H1 (cell line): ENCODE data around the gene NPHP4. TPM values are rescaled to one million over a fixed set of nuclear protein-coding genes. Genes with fewer than 3 reads are reported as not detected.

ENCODE experiments used
- CTCF ChIA-PET: fragments of 300-600 bp; sonication (Branson Sonifier 250); formaldehyde crosslinking; loops from one replicate; lab custom pipeline; 2021; ENCODE audit not compliant: partially characterized antibody; lab: Charles Lee
- POLR2A ChIA-PET: fragments of 300-600 bp; sonication (Branson Sonifier 250); formaldehyde crosslinking; loops from one replicate; lab custom pipeline; 2021; ENCODE audit warnings: inconsistent platforms; ENCODE audit not compliant: partially characterized antibody; lab: Charles Lee
- DNase-seq, 2 experiments: peaks; one replicate each; pipeline versions ENCODE4 v3.0.0 to v3.0.0-alpha.2; 2010 to 2022; ENCODE audit warnings: low spot score in 2 of 2, low read depth in 1 of 2, mixed read lengths in 1 of 2
- FAIRE-seq: peaks from 2 replicates; lab custom pipeline; 2011; peaks lifted over from hg19 to GRCh38; lab: Jason Lieb, UNC
- H2AFZ ChIP-seq: 2 replicates; pipeline ENCODE4 v1.8.1; 2012; ENCODE audit warnings: low read length, inconsistent platforms
- H2AK5ac ChIP-seq: 2 replicates; pipeline ENCODE4 v1.6.1; 2013; ENCODE audit warnings: low read depth, low read length
- H2BK120ac ChIP-seq: replicated peaks from 2 replicates; pipeline ENCODE3; 2013; ENCODE audit warnings: low read depth, low read length, inconsistent platforms
- H2BK12ac ChIP-seq: 2 replicates; pipeline ENCODE4 v1.6.1; 2013; ENCODE audit warnings: low read depth, low read length
- H2BK15ac ChIP-seq: 2 replicates; pipeline ENCODE4 v1.6.1; 2013; ENCODE audit warnings: low read length
- H2BK20ac ChIP-seq: 2 replicates; pipeline ENCODE4 v1.6.1; 2013; ENCODE audit warnings: low read length
- H2BK5ac ChIP-seq: 2 replicates; pipeline ENCODE4 v1.6.1; 2013; ENCODE audit warnings: low read depth, low read length
- H3K14ac ChIP-seq: 2 replicates; pipeline ENCODE4 v1.6.1; 2013; ENCODE audit warnings: inconsistent platforms; ENCODE audit not compliant: insufficient read length
- H3K18ac ChIP-seq: 2 replicates; pipeline ENCODE4 v1.6.1; 2013; ENCODE audit warnings: low read length; ENCODE audit errors: extremely low read depth
- H3K23ac ChIP-seq: 2 replicates; pipeline ENCODE4 v1.6.1; 2013; ENCODE audit warnings: inconsistent platforms; ENCODE audit not compliant: insufficient read length
- H3K23me2 ChIP-seq: 2 replicates; pipeline ENCODE4 v1.6.1; 2013; ENCODE audit warnings: low read depth, low read length
- H3K27ac ChIP-seq: 2 replicates; pipeline ENCODE4 v1.6.1; 2011; ENCODE audit warnings: low read depth, low read length, inconsistent platforms
- H3K27me3 ChIP-seq, 4 experiments: replicated peaks in 1 of 4; 1 replicate in 1 of 4; 2 replicates in 3 of 4; pipeline versions ENCODE4 v1.6.1 to v1.8.1; 2011 to 2013; ENCODE audit warnings: low read length in 3 of 4, mild to moderate bottlenecking in 3 of 4, inconsistent platforms in 2 of 4, mixed read lengths in 2 of 4, moderate library complexity in 1 of 4; ENCODE audit not compliant: control insufficient read depth in 3 of 4, insufficient read depth in 3 of 4; ENCODE audit errors: extremely low read depth in 1 of 4
- H3K36me3 ChIP-seq, 4 experiments: 2 replicates each; pipeline versions ENCODE4 v1.6.1 to v1.8.1; 2011 to 2013; ENCODE audit warnings: mild to moderate bottlenecking in 4 of 4, low read length in 3 of 4, moderate library complexity in 2 of 4, control low read depth in 1 of 4, inconsistent platforms in 1 of 4; ENCODE audit not compliant: insufficient read depth in 4 of 4, control insufficient read depth in 2 of 4
- H3K4ac ChIP-seq: replicated peaks from 2 replicates; pipeline ENCODE3; 2013; ENCODE audit warnings: low read length, low read depth, mixed read lengths, inconsistent platforms; ENCODE audit not compliant: insufficient read length
- H3K4me1 ChIP-seq, 4 experiments: replicated peaks in 1 of 4; 1 replicate in 1 of 4; 2 replicates in 3 of 4; pipeline versions ENCODE4 v1.6.1 to v1.8.1; 2011 to 2013; ENCODE audit warnings: low read length in 3 of 4, inconsistent platforms in 2 of 4, mixed read lengths in 1 of 4; ENCODE audit not compliant: insufficient read depth in 4 of 4, control insufficient read depth in 3 of 4
- H3K4me2 ChIP-seq, 2 experiments: 2 replicates each; pipeline versions ENCODE4 v1.6.1 to v1.8.1; 2011 to 2013; ENCODE audit warnings: low read depth in 2 of 2, low read length in 2 of 2, control low read depth in 1 of 2, inconsistent platforms in 1 of 2, mild to moderate bottlenecking in 1 of 2; ENCODE audit not compliant: insufficient read depth in 1 of 2
- H3K4me3 ChIP-seq, 4 experiments: fragments of 200-600, 300-600 bp in 1 of 4; sonication (generic), shearing (Covaris generic), sonication (Bioruptor Twin) in 1 of 4; 2 replicates each; pipeline versions ENCODE4 v1.5.1 to v1.8.1; 2011 to 2016; ENCODE audit warnings: low read length in 4 of 4, low read depth in 3 of 4, control low read depth in 2 of 4, inconsistent platforms in 2 of 4, mild to moderate bottlenecking in 2 of 4, mixed read lengths in 1 of 4, moderate library complexity in 1 of 4; ENCODE audit not compliant: insufficient read depth in 2 of 4; ENCODE audit errors: extremely low read depth in 1 of 4
- H3K56ac ChIP-seq: replicated peaks from 2 replicates; pipeline ENCODE3; 2013; ENCODE audit warnings: low read depth, mild to moderate bottlenecking, mixed read lengths, low read length, inconsistent platforms; ENCODE audit not compliant: insufficient read length
- H3K79me1 ChIP-seq: 2 replicates; pipeline ENCODE4 v1.6.1; 2013; ENCODE audit warnings: low read depth, low read length, control low read depth
- H3K79me2 ChIP-seq, 2 experiments: 2 replicates each; pipeline versions ENCODE4 v1.6.1 to v1.8.1; 2012 to 2013; ENCODE audit warnings: low read length in 2 of 2, mild to moderate bottlenecking in 2 of 2, inconsistent platforms in 1 of 2; ENCODE audit not compliant: insufficient read depth in 2 of 2, control insufficient read depth in 1 of 2
- H3K9ac ChIP-seq, 4 experiments: replicated peaks in 1 of 4; 1 replicate in 1 of 4; 2 replicates in 3 of 4; pipeline versions ENCODE4 v1.6.1 to v1.8.1; 2011 to 2013; ENCODE audit warnings: low read depth in 3 of 4, low read length in 3 of 4, control low read depth in 2 of 4, mild to moderate bottlenecking in 2 of 4, moderate library complexity in 2 of 4, inconsistent platforms in 1 of 4; ENCODE audit errors: extremely low read depth in 1 of 4
- H3K9me3 ChIP-seq, 2 experiments: 2 replicates each; pipeline versions ENCODE4 v1.6.1 to v1.8.1; 2012 to 2013; ENCODE audit warnings: mild to moderate bottlenecking in 2 of 2, moderate library complexity in 2 of 2, control low read depth in 1 of 2, inconsistent platforms in 1 of 2, low read depth in 1 of 2, low read length in 1 of 2, mixed read lengths in 1 of 2; ENCODE audit not compliant: insufficient read depth in 2 of 2
- H4K20me1 ChIP-seq, 2 experiments: replicated peaks in 1 of 2; 2 replicates each; pipeline versions ENCODE3 to v1.8.1; 2011 to 2013; ENCODE audit warnings: inconsistent platforms in 2 of 2, low read length in 2 of 2, mild to moderate bottlenecking in 1 of 2; ENCODE audit not compliant: insufficient read depth in 2 of 2, control insufficient read depth in 1 of 2
- H4K5ac ChIP-seq: 2 replicates; pipeline ENCODE4 v1.6.1; 2013; ENCODE audit warnings: low read length, low read depth, mixed read lengths, inconsistent platforms; ENCODE audit not compliant: insufficient read length
- H4K8ac ChIP-seq: 2 replicates; pipeline ENCODE4 v1.8.0; 2013; ENCODE audit warnings: mild to moderate bottlenecking, moderate library complexity, low read length, inconsistent platforms; ENCODE audit not compliant: insufficient read depth; ENCODE audit errors: extremely low read depth
- H4K91ac ChIP-seq: replicated peaks from 2 replicates; pipeline ENCODE3; 2013; ENCODE audit warnings: low read length, mixed read lengths, inconsistent platforms; ENCODE audit not compliant: insufficient read length
- CBX5 ChIP-seq: fragments of 300-800, 300-1000 bp; sonication (generic); IDR thresholded peaks from 2 replicates; pipeline ENCODE4 v1.7.1; 2016; ENCODE audit warnings: antibody characterized with exemption, low read length, low read depth
- EGR1 ChIP-seq: IDR thresholded peaks from 2 replicates; pipeline ENCODE4 v1.6.1; 2011; ENCODE audit warnings: low read depth, low read length, borderline replicate concordance
- HDAC2 ChIP-seq, 2 experiments: fragments of 300-600 bp in 1 of 2; sonication (generic) in 1 of 2; IDR thresholded peaks; 2 replicates each; pipeline ENCODE4 v1.6.1; 2011 to 2012; ENCODE audit warnings: low read depth in 2 of 2, low read length in 2 of 2, mild to moderate bottlenecking in 2 of 2, moderate library complexity in 2 of 2, borderline replicate concordance in 1 of 2, inconsistent platforms in 1 of 2
- HDAC6 ChIP-seq: IDR thresholded peaks from one replicate; pipeline ENCODE4 v1.7.1; 2012; ENCODE audit warnings: low read depth, mild to moderate bottlenecking, inconsistent platforms, low read length, moderate library complexity
- JUN ChIP-seq: IDR thresholded peaks from 2 replicates; pipeline ENCODE4 v1.6.1; 2011; ENCODE audit warnings: low read depth, mild to moderate bottlenecking, improper control_type of control experiment, low read length
- KDM4A ChIP-seq: IDR thresholded peaks from one replicate; pipeline ENCODE4 v1.7.1; 2012; ENCODE audit warnings: low read depth, mild to moderate bottlenecking, moderate library complexity, low read length, inconsistent platforms; ENCODE audit not compliant: severe bottlenecking
- MAX ChIP-seq: IDR thresholded peaks from 2 replicates; pipeline ENCODE4 v1.6.1; 2012; ENCODE audit warnings: inconsistent platforms
- POLR2AphosphoS5 ChIP-seq: IDR thresholded peaks from 2 replicates; pipeline ENCODE4 v1.6.1; 2011; ENCODE audit warnings: low read depth, low read length
- SAP30 ChIP-seq: fragments of 300-600 bp; sonication (generic); IDR thresholded peaks from 2 replicates; pipeline ENCODE4 v1.7.1; 2012; ENCODE audit warnings: low read length, moderate library complexity, mild to moderate bottlenecking, inconsistent platforms; ENCODE audit not compliant: insufficient read depth, insufficient replicate concordance
- SIRT6 ChIP-seq: IDR thresholded peaks from one replicate; pipeline ENCODE4 v1.7.1; 2012; ENCODE audit warnings: low read length, inconsistent platforms
- SIX5 ChIP-seq: IDR thresholded peaks from 2 replicates; pipeline ENCODE4 v1.6.1; 2011; ENCODE audit warnings: mild to moderate bottlenecking, low read depth, low read length
- SP2 ChIP-seq: IDR thresholded peaks from 2 replicates; pipeline ENCODE4 v1.6.1; 2012; ENCODE audit warnings: mild to moderate bottlenecking, low read length, inconsistent platforms
- SP4 ChIP-seq: IDR thresholded peaks from 2 replicates; pipeline ENCODE4 v1.6.1; 2012; ENCODE audit warnings: low read length, inconsistent platforms
- TAF7 ChIP-seq: optimal IDR thresholded peaks from 2 replicates; pipeline ENCODE3; 2011; ENCODE audit warnings: low read depth, mild to moderate bottlenecking, inconsistent platforms, low read length, moderate library complexity, borderline replicate concordance
- WGBS, 2 experiments: shearing (Covaris generic) in 1 of 2; methylation state at CpG; one replicate each; pipeline versions ENCODE4 v1.1.6 to v1.1.7; 2013 to 2015; ENCODE audit warnings: low lambda C conversion rate in 2 of 2, mixed read lengths in 2 of 2, inconsistent platforms in 1 of 2, low coverage in 1 of 2, missing lambda C conversion rate in 1 of 2; ENCODE audit not compliant: insufficient replicate concordance in 2 of 2, insufficient coverage in 1 of 2, insufficient read length in 1 of 2; ENCODE audit errors: extremely low coverage in 1 of 2, missing lambda C conversion rate in 1 of 2; 5-methylcytosine and 5-hydroxymethylcytosine counted together
- polyA plus RNA-seq, 7 experiments: library from polyadenylated mRNA; depleted of rRNA in 3 of 7; stranded (reverse) in 5 of 7; unstranded in 2 of 7; fragments of >200 nt in 5 of 7; fragments of 200-250 nt in 2 of 7; gene quantifications; 1 replicate in 5 of 7; 2 replicates in 1 of 7; 4 replicates in 1 of 7; pipeline versions ENCODE4 v1.2.1 to v1.2.3, GENCODE V29; 2011 to 2013; ENCODE audit warnings: missing spikeins in 2 of 7, mixed read lengths in 2 of 7
- total RNA-seq: library from RNA; stranded (reverse); fragmentation: NEBNext Ultra II Directional; extraction: Animal tissue kit (Norgen Biotek cat#: 25700); gene quantifications from 2 replicates; pipeline ENCODE4 v1.2.1, GENCODE V29; 2021

NPHP4 gene
- total and polyA plus RNA-seq, 2 of the 8 experiments (the other 6 are each of a cell fraction or from before 2014, with no cell fraction given) = 5.8 to 14.0 TPM

GRCh38 chr1:5921129-5921528, 71.1 kb downstream of the NPHP4 start:
- Histone ChIP-seq H3K4me3 (no peak overlapping the region), H2AK5ac (no peak overlapping the region), H3K9ac (no peak overlapping the region), H2BK120ac (no peak overlapping the region), H3K18ac (no peak overlapping the region), H3K23me2 (no peaks in the 10 kb centered on the region), H2BK5ac (no peak overlapping the region), H3K4ac (no peak overlapping the region), H3K56ac (no peak overlapping the region), H3K14ac (no peak overlapping the region), H2BK15ac (no peak overlapping the region), H3K4me2 (no peak overlapping the region), H2BK20ac (no peak overlapping the region), H3K79me1 (no peaks in the 10 kb centered on the region), H3K27ac (no peak overlapping the region), H3K4me1 (no peaks in the 10 kb centered on the region), H3K23ac (no peak overlapping the region), H2AFZ (no peak overlapping the region), H4K20me1 (peaks cover 0 to 1% of the 10 kb centered on the region in 2 experiments), H4K91ac (no peak overlapping the region), H4K8ac (no peak overlapping the region), H4K5ac (no peak overlapping the region), H3K36me3 (no peaks in the 10 kb centered on the region), H3K27me3 (no peaks in the 10 kb centered on the region), H3K79me2 (no peaks in the 10 kb centered on the region), H2BK12ac (no peak overlapping the region), H3K9me3 (no peaks in the 10 kb centered on the region)
- DNase-seq (no peak), FAIRE-seq (no peak)
- ChIA-PET CTCF (interaction anchor here (0.8 kb wide), 1 partner anchor 28 kb away, joined by 3 read pairs; no protein-coding TSS in a partner anchor), POLR2A (no interaction called here)
- WGBS, 2 experiments = 94% methylated on average over 7 of the region's 7 CpGs; no CpG with 5 or more reads in 1 of the 2 experiments
- TF ChIP-seq POLR2AphosphoS5 (no peak), SP2 (no peak), SP4 (no peak), KDM4A (no peak), MAX (no peak), HDAC6 (no peak), SAP30 (no peak), CBX5 (no peak), SIX5 (no peak), HDAC2 (IDR thresholded peaks at IDR 0.05; ENCODE audit: borderline replicate concordance in 1 of 2, low read depth in 2 of 2, low read length in 2 of 2) (no peak), TAF7 (no peak), JUN (no peak), EGR1 (no peak), SIRT6 (no peak)
